HG02973 (cell line): ENCODE results near the gene SMYD3.

Experiments
- ATAC-seq: cut with Tn5 transposase; IDR thresholded peaks from one replicate; pipeline ENCODE4 v1.9.1; 2021; ENCODE audit warnings: moderate library complexity; ENCODE audit not compliant: unreplicated experiment

The SMYD3 gene

GRCh38 chr1:245933431-245934045 is 573.5 kb downstream of the SMYD3 start:
- ATAC-seq, result no peak

- no peak for ATAC-seq
Measured at GRCh38 chr1:245932302-245932972, 574.6 kb downstream of the SMYD3 start.

- ATAC-seq, result no peak
Measured at GRCh38 chr1:245931450-245931849, 575.6 kb downstream of the SMYD3 start.

GRCh38 chr1:245929224-245929623 is 577.9 kb downstream of the SMYD3 start:
- ATAC-seq, result no peak

GRCh38 chr1:245926888-245927287 is 580.2 kb downstream of the SMYD3 start:
- ATAC-seq, result no peak

- ATAC-seq, result no peak
Measured at GRCh38 chr1:245923215-245923614, 583.9 kb downstream of the SMYD3 start.

- ATAC-seq, result no peak
Measured at GRCh38 chr1:245921417-245921816, 585.7 kb downstream of the SMYD3 start.

- no peak for ATAC-seq
Measured at GRCh38 chr1:245917403-245917802, 589.7 kb downstream of the SMYD3 start.

GRCh38 chr1:245915841-245916240 is 591.2 kb downstream of the SMYD3 start:
- ATAC-seq, result no peak

- ATAC-seq, result no peak
Measured at GRCh38 chr1:245915406-245915805, 591.7 kb downstream of the SMYD3 start.

GRCh38 chr1:245908543-245908942 is 598.5 kb downstream of the SMYD3 start:
- ATAC-seq, result no peak

GRCh38 chr1:245906207-245906606 is 600.9 kb downstream of the SMYD3 start:
- no peak for ATAC-seq

- ATAC-seq, result no peak
Measured at GRCh38 chr1:245903851-245904250, 603.2 kb downstream of the SMYD3 start.

GRCh38 chr1:245901565-245901964 is 605.5 kb downstream of the SMYD3 start:
- ATAC-seq, result no peak

- ATAC-seq, result no peak
Measured at GRCh38 chr1:245901037-245901436, 606.0 kb downstream of the SMYD3 start.

GRCh38 chr1:245898581-245898980 is 608.5 kb downstream of the SMYD3 start:
- no peak for ATAC-seq

GRCh38 chr1:245896258-245896657 is 610.8 kb downstream of the SMYD3 start:
- ATAC-seq, result no peak

- no peak for ATAC-seq
Measured at GRCh38 chr1:245895455-245895959, 611.6 kb downstream of the SMYD3 start.

- no peak for ATAC-seq
Measured at GRCh38 chr1:245894843-245895242, 612.2 kb downstream of the SMYD3 start.

GRCh38 chr1:245893025-245893424 is 614.1 kb downstream of the SMYD3 start:
- no peak for ATAC-seq

- no peak for ATAC-seq
Measured at GRCh38 chr1:245888809-245889208, 618.3 kb downstream of the SMYD3 start.

- no peak for ATAC-seq
Measured at GRCh38 chr1:245887829-245888228, 619.2 kb downstream of the SMYD3 start.
